Measurements from ENCODE around the gene ZDHHC24. TPM values are rescaled to one million over a fixed set of nuclear protein-coding genes. Genes with fewer than 3 reads are reported as not detected.

ZDHHC24 gene
- total RNA-seq, 2 donors from 2014 or later: 24.9 to 37.8 TPM

DNA sequence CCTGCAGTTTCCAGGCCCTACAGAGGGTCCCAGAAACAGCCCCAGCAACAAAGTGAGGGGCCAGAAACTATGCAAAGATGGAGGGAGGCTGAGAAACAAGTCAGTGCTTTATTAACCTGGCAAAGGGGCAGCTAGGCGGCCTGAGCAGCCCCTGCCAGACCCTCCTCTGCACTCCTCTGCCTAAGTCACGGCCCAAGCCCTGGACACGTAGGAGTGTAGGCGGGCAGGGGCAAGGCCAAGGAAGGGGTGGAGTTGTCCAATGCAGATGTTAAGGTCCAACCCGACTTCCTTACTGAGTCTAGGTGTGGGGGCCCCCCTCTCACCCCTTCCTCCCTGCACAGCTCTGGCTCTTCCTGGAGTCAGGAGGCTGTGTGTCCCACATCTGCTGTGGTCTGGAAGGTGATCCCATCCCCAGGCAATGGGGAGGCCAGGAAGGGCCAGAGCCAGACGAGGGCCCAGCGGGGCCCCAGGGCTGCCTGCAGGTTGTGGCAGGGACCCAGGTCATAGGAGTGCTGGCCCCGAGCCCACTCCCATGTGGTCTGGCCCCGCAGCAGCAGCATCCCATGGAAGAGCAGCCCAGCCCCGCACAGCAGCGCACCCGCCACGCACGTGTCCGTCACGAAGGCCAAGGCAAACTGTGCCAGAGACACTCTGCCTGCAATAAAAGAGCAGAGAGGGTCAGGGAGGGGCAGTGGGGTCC, 6.5 kb downstream of the ZDHHC24 start:
- no peaks in the 10 kb centered on the region for H3K9me3 ChIP-seq
- no peaks in the 10 kb centered on the region for H3K27me3 ChIP-seq (replicated peaks; ENCODE audit: insufficient read depth)
- H3K4me1 ChIP-seq (replicated peaks): peaks cover 4% of the 10 kb centered on the region
- H3K27ac ChIP-seq: no peak overlapping the region
- no peak for DNase-seq (ENCODE audit: low spot score)
- intact Hi-C loops (cut with DNase I): no loop called here
- H3K4me3 ChIP-seq: no peak overlapping the region
- no peaks in the 10 kb centered on the region for H3K36me3 ChIP-seq
- TF ChIP-seq POLR2AphosphoS5 (IDR thresholded peaks at IDR 0.05) (no peak), POLR2A (IDR thresholded peaks at IDR 0.05) (no peak)
- TF ChIP-seq, protein P1, sequence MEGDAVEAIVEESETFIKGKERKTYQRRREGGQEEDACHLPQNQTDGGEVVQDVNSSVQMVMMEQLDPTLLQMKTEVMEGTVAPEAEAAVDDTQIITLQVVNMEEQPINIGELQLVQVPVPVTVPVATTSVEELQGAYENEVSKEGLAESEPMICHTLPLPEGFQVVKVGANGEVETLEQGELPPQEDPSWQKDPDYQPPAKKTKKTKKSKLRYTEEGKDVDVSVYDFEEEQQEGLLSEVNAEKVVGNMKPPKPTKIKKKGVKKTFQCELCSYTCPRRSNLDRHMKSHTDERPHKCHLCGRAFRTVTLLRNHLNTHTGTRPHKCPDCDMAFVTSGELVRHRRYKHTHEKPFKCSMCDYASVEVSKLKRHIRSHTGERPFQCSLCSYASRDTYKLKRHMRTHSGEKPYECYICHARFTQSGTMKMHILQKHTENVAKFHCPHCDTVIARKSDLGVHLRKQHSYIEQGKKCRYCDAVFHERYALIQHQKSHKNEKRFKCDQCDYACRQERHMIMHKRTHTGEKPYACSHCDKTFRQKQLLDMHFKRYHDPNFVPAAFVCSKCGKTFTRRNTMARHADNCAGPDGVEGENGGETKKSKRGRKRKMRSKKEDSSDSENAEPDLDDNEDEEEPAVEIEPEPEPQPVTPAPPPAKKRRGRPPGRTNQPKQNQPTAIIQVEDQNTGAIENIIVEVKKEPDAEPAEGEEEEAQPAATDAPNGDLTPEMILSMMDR (IDR thresholded peaks at IDR 0.05): no peak
- WGBS: 76% methylated on average over 13 of the region's 16 CpGs

GRCh38 chr11:66532784-66533183, 13.1 kb downstream of the ZDHHC24 start:
- H3K27me3 ChIP-seq (replicated peaks; ENCODE audit: insufficient read depth): no peaks in the 10 kb centered on the region

GRCh38 chr11:66531841-66532240, 14.0 kb downstream of the ZDHHC24 start:
- Histone ChIP-seq H3K36me3 (no peaks in the 10 kb centered on the region), H3K4me1 (replicated peaks) (no peaks in the 10 kb centered on the region), H3K27me3 (replicated peaks; ENCODE audit: insufficient read depth) (no peaks in the 10 kb centered on the region), H3K27ac (no peak overlapping the region), H3K4me3 (no peak overlapping the region), H3K9me3 (no peaks in the 10 kb centered on the region)
- DNase-seq (ENCODE audit: low spot score): no peak
- TF ChIP-seq POLR2A (IDR thresholded peaks at IDR 0.05) (no peak), POLR2AphosphoS5 (IDR thresholded peaks at IDR 0.05) (no peak)
- TF ChIP-seq, protein P1 (IDR thresholded peaks at IDR 0.05): no peak
- intact Hi-C loops (cut with DNase I): no loop called here
- 87% methylated on average over 11 of the region's 11 CpGs for WGBS

More at GRCh38 chr11:66532784-66533183, 13.1 kb downstream of the ZDHHC24 start:
- 75% methylated on average over 6 of the region's 6 CpGs for WGBS
- H3K9me3 ChIP-seq: no peaks in the 10 kb centered on the region
- no peak overlapping the region for H3K4me3 ChIP-seq
- no peaks in the 10 kb centered on the region for H3K36me3 ChIP-seq
- H3K27ac ChIP-seq: no peak overlapping the region
- H3K4me1 ChIP-seq (replicated peaks): no peaks in the 10 kb centered on the region
- intact Hi-C loops (cut with DNase I): no loop called here
- no peak for DNase-seq (ENCODE audit: low spot score)
- TF ChIP-seq POLR2A (IDR thresholded peaks at IDR 0.05) (no peak), POLR2AphosphoS5 (IDR thresholded peaks at IDR 0.05) (no peak)
- TF ChIP-seq, protein P1 (IDR thresholded peaks at IDR 0.05): no peak

- no peaks in the 10 kb centered on the region for H3K9me3 ChIP-seq
- intact Hi-C loops (cut with DNase I): no loop called here
- no peaks in the 10 kb centered on the region for H3K27me3 ChIP-seq (replicated peaks; ENCODE audit: insufficient read depth)
- H3K36me3 ChIP-seq: no peaks in the 10 kb centered on the region
- TF ChIP-seq, protein P1 (IDR thresholded peaks at IDR 0.05): no peak
- no peak for TF ChIP-seq POLR2AphosphoS5 (IDR thresholded peaks at IDR 0.05)
- TF ChIP-seq POLR2A (IDR thresholded peaks at IDR 0.05): no peak
- H3K4me1 ChIP-seq (replicated peaks): no peaks in the 10 kb centered on the region
- no peak for DNase-seq (ENCODE audit: low spot score)
- 89% methylated on average over 10 of the region's 10 CpGs for WGBS
- no peak overlapping the region for H3K4me3 ChIP-seq
- H3K27ac ChIP-seq: no peak overlapping the region
Measured at GRCh38 chr11:66530927-66531709, 14.7 kb downstream of the ZDHHC24 start.

All from prostate gland (tissue), 2 donors.